Measurements from ENCODE around the gene CD300E.
A peak's percentile ranks its signal among the peaks of the same experiment; 100 is the strongest.

The CD300E gene

GRCh38 chr17:74646231-74646630 is 22.7 kb upstream of the CD300E start:
- no peak for TF ChIP-seq POLR2AphosphoS5 (IDR thresholded peaks at IDR 0.05; ENCODE audit: low read depth)
- TF ChIP-seq, protein P1, sequence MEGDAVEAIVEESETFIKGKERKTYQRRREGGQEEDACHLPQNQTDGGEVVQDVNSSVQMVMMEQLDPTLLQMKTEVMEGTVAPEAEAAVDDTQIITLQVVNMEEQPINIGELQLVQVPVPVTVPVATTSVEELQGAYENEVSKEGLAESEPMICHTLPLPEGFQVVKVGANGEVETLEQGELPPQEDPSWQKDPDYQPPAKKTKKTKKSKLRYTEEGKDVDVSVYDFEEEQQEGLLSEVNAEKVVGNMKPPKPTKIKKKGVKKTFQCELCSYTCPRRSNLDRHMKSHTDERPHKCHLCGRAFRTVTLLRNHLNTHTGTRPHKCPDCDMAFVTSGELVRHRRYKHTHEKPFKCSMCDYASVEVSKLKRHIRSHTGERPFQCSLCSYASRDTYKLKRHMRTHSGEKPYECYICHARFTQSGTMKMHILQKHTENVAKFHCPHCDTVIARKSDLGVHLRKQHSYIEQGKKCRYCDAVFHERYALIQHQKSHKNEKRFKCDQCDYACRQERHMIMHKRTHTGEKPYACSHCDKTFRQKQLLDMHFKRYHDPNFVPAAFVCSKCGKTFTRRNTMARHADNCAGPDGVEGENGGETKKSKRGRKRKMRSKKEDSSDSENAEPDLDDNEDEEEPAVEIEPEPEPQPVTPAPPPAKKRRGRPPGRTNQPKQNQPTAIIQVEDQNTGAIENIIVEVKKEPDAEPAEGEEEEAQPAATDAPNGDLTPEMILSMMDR (IDR thresholded peaks at IDR 0.05; ENCODE audit: insufficient read depth, low read length) = peak; percentile 55
- H3K4me3 ChIP-seq (replicated peaks; ENCODE audit: insufficient read depth, low read length) = no peak overlapping the region
- H3K27me3 ChIP-seq (ENCODE audit: insufficient read depth, poor library complexity, severe bottlenecking) = peaks cover 16% of the 10 kb centered on the region
- H3K27ac ChIP-seq (replicated peaks) = no peak overlapping the region
- DNase-seq (ENCODE audit: low read depth in 1 of 2, low spot score in 1 of 2) = peak; percentile 29 to 44

- H3K27me3 ChIP-seq (ENCODE audit: insufficient read depth, poor library complexity, severe bottlenecking) = peaks cover 16% of the 10 kb centered on the region
- TF ChIP-seq, protein P2, sequence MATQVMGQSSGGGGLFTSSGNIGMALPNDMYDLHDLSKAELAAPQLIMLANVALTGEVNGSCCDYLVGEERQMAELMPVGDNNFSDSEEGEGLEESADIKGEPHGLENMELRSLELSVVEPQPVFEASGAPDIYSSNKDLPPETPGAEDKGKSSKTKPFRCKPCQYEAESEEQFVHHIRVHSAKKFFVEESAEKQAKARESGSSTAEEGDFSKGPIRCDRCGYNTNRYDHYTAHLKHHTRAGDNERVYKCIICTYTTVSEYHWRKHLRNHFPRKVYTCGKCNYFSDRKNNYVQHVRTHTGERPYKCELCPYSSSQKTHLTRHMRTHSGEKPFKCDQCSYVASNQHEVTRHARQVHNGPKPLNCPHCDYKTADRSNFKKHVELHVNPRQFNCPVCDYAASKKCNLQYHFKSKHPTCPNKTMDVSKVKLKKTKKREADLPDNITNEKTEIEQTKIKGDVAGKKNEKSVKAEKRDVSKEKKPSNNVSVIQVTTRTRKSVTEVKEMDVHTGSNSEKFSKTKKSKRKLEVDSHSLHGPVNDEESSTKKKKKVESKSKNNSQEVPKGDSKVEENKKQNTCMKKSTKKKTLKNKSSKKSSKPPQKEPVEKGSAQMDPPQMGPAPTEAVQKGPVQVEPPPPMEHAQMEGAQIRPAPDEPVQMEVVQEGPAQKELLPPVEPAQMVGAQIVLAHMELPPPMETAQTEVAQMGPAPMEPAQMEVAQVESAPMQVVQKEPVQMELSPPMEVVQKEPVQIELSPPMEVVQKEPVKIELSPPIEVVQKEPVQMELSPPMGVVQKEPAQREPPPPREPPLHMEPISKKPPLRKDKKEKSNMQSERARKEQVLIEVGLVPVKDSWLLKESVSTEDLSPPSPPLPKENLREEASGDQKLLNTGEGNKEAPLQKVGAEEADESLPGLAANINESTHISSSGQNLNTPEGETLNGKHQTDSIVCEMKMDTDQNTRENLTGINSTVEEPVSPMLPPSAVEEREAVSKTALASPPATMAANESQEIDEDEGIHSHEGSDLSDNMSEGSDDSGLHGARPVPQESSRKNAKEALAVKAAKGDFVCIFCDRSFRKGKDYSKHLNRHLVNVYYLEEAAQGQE (IDR thresholded peaks at IDR 0.05; ENCODE audit: insufficient replicate concordance, low read depth) = no peak
- TF ChIP-seq POLR2AphosphoS5 (IDR thresholded peaks at IDR 0.05; ENCODE audit: low read depth) (no peak), GABPA (IDR thresholded peaks at IDR 0.05; ENCODE audit: low read depth) (no peak), SPI1 (IDR thresholded peaks at IDR 0.05; ENCODE audit: borderline replicate concordance, low read depth) (no peak)
- TF ChIP-seq, protein P1 (IDR thresholded peaks at IDR 0.05; ENCODE audit: insufficient read depth, low read length) = no peak
- no peak for DNase-seq (ENCODE audit: low read depth in 1 of 2, low spot score in 1 of 2)
- H3K27ac ChIP-seq (replicated peaks) = no peak overlapping the region
- no peak overlapping the region for H3K4me3 ChIP-seq (replicated peaks; ENCODE audit: insufficient read depth, low read length)
Measured at GRCh38 chr17:74645010-74645409, 21.5 kb upstream of the CD300E start.

- no peak for TF ChIP-seq POLR2AphosphoS5 (IDR thresholded peaks at IDR 0.05; ENCODE audit: low read depth)
- no peak for TF ChIP-seq SPI1 (IDR thresholded peaks at IDR 0.05; ENCODE audit: borderline replicate concordance, low read depth)
- TF ChIP-seq, protein P1 (IDR thresholded peaks at IDR 0.05; ENCODE audit: insufficient read depth, low read length) = no peak
- no peak for TF ChIP-seq GABPA (IDR thresholded peaks at IDR 0.05; ENCODE audit: low read depth)
- TF ChIP-seq, protein P2 (IDR thresholded peaks at IDR 0.05; ENCODE audit: insufficient replicate concordance, low read depth) = no peak
- Histone ChIP-seq H3K4me3 (replicated peaks; ENCODE audit: insufficient read depth, low read length) (no peak overlapping the region), H3K27ac (replicated peaks) (no peak overlapping the region), H3K27me3 (ENCODE audit: insufficient read depth, poor library complexity, severe bottlenecking) (peaks cover 10% of the 10 kb centered on the region)
- DNase-seq (ENCODE audit: low read depth in 1 of 2, low spot score in 1 of 2) = no peak
Measured at GRCh38 chr17:74644419-74644818, 20.9 kb upstream of the CD300E start.

GRCh38 chr17:74643826-74644225 is 20.3 kb upstream of the CD300E start:
- Histone ChIP-seq H3K27ac (replicated peaks) (no peak overlapping the region), H3K27me3 (ENCODE audit: insufficient read depth, poor library complexity, severe bottlenecking) (peaks cover 7% of the 10 kb centered on the region), H3K4me3 (replicated peaks; ENCODE audit: insufficient read depth, low read length) (no peak overlapping the region)
- TF ChIP-seq, protein P1 (IDR thresholded peaks at IDR 0.05; ENCODE audit: insufficient read depth, low read length) = no peak
- TF ChIP-seq GABPA (IDR thresholded peaks at IDR 0.05; ENCODE audit: low read depth) = no peak
- no peak for TF ChIP-seq SPI1 (IDR thresholded peaks at IDR 0.05; ENCODE audit: borderline replicate concordance, low read depth)
- no peak for DNase-seq (ENCODE audit: low read depth in 1 of 2, low spot score in 1 of 2)

Data from HL-60 (cell line).